Psoas muscle (tissue), 8 donors: ENCODE measurements around the gene SLC13A3. TPM values are rescaled to one million over a fixed set of nuclear protein-coding genes. Genes with fewer than 3 reads are reported as not detected.

ENCODE experiments used
- ATAC-seq, 4 donors: fragments of 200-7000 bp; cut with Tn5 transposase; one replicate each; pipeline ENCODE4 v1.9.1; 2020; ENCODE audit warnings: moderate library complexity in 3 of 4, mild to moderate bottlenecking in 2 of 4
- DNase-seq, 2 donors: peaks; one replicate each; pipeline ENCODE4 v3.0.0-alpha.2; 2020
- H3K27ac ChIP-seq: fragments of 200-600 bp; one replicate; pipeline ENCODE4 v1.8.0; 2022
- H3K27me3 ChIP-seq, 3 donors: fragments of 200-600 bp in 1 of 3; one replicate each; pipeline versions ENCODE4 v1.6.1 to v1.8.0; 2013 to 2022; ENCODE audit warnings: low read length in 2 of 3, mild to moderate bottlenecking in 2 of 3, moderate library complexity in 1 of 3; ENCODE audit not compliant: insufficient read depth in 3 of 3
- H3K36me3 ChIP-seq, 2 donors: fragments of 200-600 bp in 1 of 2; one replicate each; pipeline versions ENCODE4 v1.6.1 to v1.8.0; 2013 to 2022; ENCODE audit warnings: low read depth in 1 of 2, mild to moderate bottlenecking in 1 of 2, moderate library complexity in 1 of 2; ENCODE audit not compliant: insufficient read depth in 1 of 2
- H3K4me1 ChIP-seq: fragments of 200-600 bp; one replicate; pipeline ENCODE4 v1.8.0; 2022
- H3K4me3 ChIP-seq: fragments of 200-600 bp; one replicate; pipeline ENCODE4 v1.8.0; 2022; ENCODE audit warnings: mild to moderate bottlenecking
- H3K9me3 ChIP-seq: fragments of 200-600 bp; one replicate; pipeline ENCODE4 v1.8.0; 2022
- CTCF ChIP-seq: fragments of 200-600 bp; IDR thresholded peaks from one replicate; pipeline ENCODE4 v1.8.0; 2022; ENCODE audit warnings: antibody characterized with exemption
- WGBS, 3 donors: extraction: QIAGEN DNeasy Blood & Tissue Kit; methylation state at CpG; one replicate each; pipeline versions ENCODE4 v1.1.6 to v1.1.7; 2013; 5-methylcytosine and 5-hydroxymethylcytosine counted together
- intact Hi-C, 2 donors: fragments of 100-400 bp; cut with DNase I; formaldehyde crosslinking; loops; one replicate each; pipeline versions ENCODE4 v1.11.0 to v1.14.2; 2022
- polyA plus RNA-seq, 3 donors: library from polyadenylated mRNA; stranded (reverse); fragments of 200-250 nt; gene quantifications; one replicate each; pipeline ENCODE4 v1.2.3, GENCODE V29; 2013
- total RNA-seq, 4 donors: library from RNA; stranded (reverse); fragmentation: NEBNext Ultra II Directional in 2 of 4; extraction: Animal tissue kit (Norgen Biotek cat#: 25700) in 2 of 4; gene quantifications; one replicate each; pipeline versions ENCODE4 v1.2.1 to v1.2.4, GENCODE V29; 2021 to 2023
- donor health status: healthy with polysubstance abuse.
- donor health status: DM: no; HTN: no; CAD: no; lungs with moderate emphysema.
- donor health status: Bipolar disorder and iron deficiency.
- donor health status: healthy.
- donor health status: DM: yes; HTN: yes; CAD: no.
- donor health status: DM: no; HTN: no; CAD: no.
- donor health status: DM: no; HTN: no; CAD: no.
- donor health status: DM: yes; HTN: yes; CAD: no.

Gene SLC13A3
- total and polyA plus RNA-seq, 7 donors, result 0.04 to 0.38 (median 0.15) TPM

- ATAC-seq, result no peak
- no peak overlapping the region for H3K27ac ChIP-seq
- TF ChIP-seq CTCF, result no peak
- no peaks in the 10 kb centered on the region for H3K4me1 ChIP-seq
- no peak for DNase-seq
- H3K27me3 ChIP-seq, result no peaks in the 10 kb centered on the region
- intact Hi-C loops, result no loop called here
- H3K9me3 ChIP-seq, result no peaks in the 10 kb centered on the region
- H3K36me3 ChIP-seq, result no peaks in the 10 kb centered on the region
- no peak overlapping the region for H3K4me3 ChIP-seq
Measured at GRCh38 chr20:46605181-46605580, 46.1 kb downstream of the SLC13A3 start.

GRCh38 chr20:46604551-46605133 lies 46.6 kb downstream of the SLC13A3 start:
- no peaks in the 10 kb centered on the region for H3K27me3 ChIP-seq
- no peak overlapping the region for H3K4me3 ChIP-seq
- TF ChIP-seq CTCF, result no peak
- intact Hi-C loops, result no loop called here
- H3K4me1 ChIP-seq, result no peaks in the 10 kb centered on the region
- H3K9me3 ChIP-seq, result no peaks in the 10 kb centered on the region
- ATAC-seq (no peak), DNase-seq (no peak)
- no peak overlapping the region for H3K27ac ChIP-seq
- no peaks in the 10 kb centered on the region for H3K36me3 ChIP-seq
- WGBS, 3 donors, result 86 to 88% (median 86%) methylated on average over 13 of the region's 13 CpGs

GRCh38 chr20:46602429-46602828 lies 48.8 kb downstream of the SLC13A3 start:
- no peaks in the 10 kb centered on the region for H3K4me1 ChIP-seq
- intact Hi-C loops, result no loop called here
- H3K36me3 ChIP-seq, result no peaks in the 10 kb centered on the region
- H3K27me3 ChIP-seq, result no peaks in the 10 kb centered on the region
- no peak for TF ChIP-seq CTCF
- ATAC-seq (no peak), DNase-seq (no peak)
- no peaks in the 10 kb centered on the region for H3K9me3 ChIP-seq
- H3K27ac ChIP-seq, result no peak overlapping the region
- H3K4me3 ChIP-seq, result no peak overlapping the region
- 90 to 92% (median 91%) methylated on average over 2 of the region's 2 CpGs for WGBS, 3 donors

- H3K9me3 ChIP-seq, result no peaks in the 10 kb centered on the region
- no peak for DNase-seq
- no peaks in the 10 kb centered on the region for H3K4me1 ChIP-seq
- no peaks in the 10 kb centered on the region for H3K36me3 ChIP-seq
- H3K27me3 ChIP-seq, result no peaks in the 10 kb centered on the region
- no peak overlapping the region for H3K27ac ChIP-seq
- ATAC-seq, result no peak
- intact Hi-C loops, result no loop called here
- no peak for TF ChIP-seq CTCF
- no peak overlapping the region for H3K4me3 ChIP-seq
Measured at GRCh38 chr20:46601603-46602122, 49.6 kb downstream of the SLC13A3 start.

- Histone ChIP-seq H3K27me3 (no peaks in the 10 kb centered on the region), H3K4me1 (no peaks in the 10 kb centered on the region), H3K27ac (no peak overlapping the region), H3K36me3 (no peaks in the 10 kb centered on the region), H3K9me3 (no peaks in the 10 kb centered on the region), H3K4me3 (no peak overlapping the region)
- intact Hi-C loops, result no loop called here
- no peak for TF ChIP-seq CTCF
- DNase-seq, result no peak
- 69 to 81% (median 78%) methylated on average over 1 of the region's 1 CpG for WGBS, 3 donors
- no peak for ATAC-seq
Measured at GRCh38 chr20:46600286-46600752, 50.9 kb downstream of the SLC13A3 start.
